Adipocyte (in vitro differentiated cells): ENCODE data around the gene SHANK2.

Source experiments
- DNase-seq: peaks from one replicate; pipeline ENCODE4 v3.0.0-alpha.2; 2015; ENCODE audit warnings: low read depth
- H3K27me3 ChIP-seq: replicated peaks from 2 replicates; pipeline ENCODE4 v1.7.0; 2013; ENCODE audit warnings: mild to moderate bottlenecking, low read length, moderate library complexity; ENCODE audit not compliant: control insufficient read depth, insufficient read depth
- H3K36me3 ChIP-seq: 2 replicates; pipeline ENCODE4 v1.7.0; 2013; ENCODE audit warnings: low read length, mild to moderate bottlenecking, moderate library complexity; ENCODE audit not compliant: control insufficient read depth, insufficient read depth, severe bottlenecking
- H3K4me1 ChIP-seq: 2 replicates; pipeline ENCODE4 v1.7.0; 2013; ENCODE audit warnings: mild to moderate bottlenecking, low read length, moderate library complexity; ENCODE audit not compliant: control insufficient read depth, insufficient read depth
- H3K4me3 ChIP-seq: 2 replicates; pipeline ENCODE4 v1.7.0; 2013; ENCODE audit warnings: mild to moderate bottlenecking, low read length, moderate library complexity
- H3K9ac ChIP-seq: 2 replicates; pipeline ENCODE4 v1.7.0; 2013; ENCODE audit warnings: mild to moderate bottlenecking, low read length, moderate library complexity
- H3K9me3 ChIP-seq: 2 replicates; pipeline ENCODE4 v1.7.0; 2013; ENCODE audit warnings: mild to moderate bottlenecking, low read length, moderate library complexity; ENCODE audit not compliant: control insufficient read depth

The SHANK2 gene

GRCh38 chr11:71252269-71252769, at the start of gene SHANK2:
TSS of gene SHANK2 (minus strand) at chr11:71252577. CDS start at chr11:71147326, 105,251 bp downstream.
- H3K36me3 ChIP-seq: no peaks in the 10 kb centered on the region
- peak within 1 kb of the TSS; percentile 85 for H3K4me3 ChIP-seq
- peak within 1 kb of the TSS; percentile 78 for H3K9ac ChIP-seq
- no peak for DNase-seq
- H3K4me1 ChIP-seq: peaks cover 30% of the 10 kb centered on the region
- H3K9me3 ChIP-seq: no peaks in the 10 kb centered on the region
- peaks cover 6% of the 10 kb centered on the region for H3K27me3 ChIP-seq

DNA sequence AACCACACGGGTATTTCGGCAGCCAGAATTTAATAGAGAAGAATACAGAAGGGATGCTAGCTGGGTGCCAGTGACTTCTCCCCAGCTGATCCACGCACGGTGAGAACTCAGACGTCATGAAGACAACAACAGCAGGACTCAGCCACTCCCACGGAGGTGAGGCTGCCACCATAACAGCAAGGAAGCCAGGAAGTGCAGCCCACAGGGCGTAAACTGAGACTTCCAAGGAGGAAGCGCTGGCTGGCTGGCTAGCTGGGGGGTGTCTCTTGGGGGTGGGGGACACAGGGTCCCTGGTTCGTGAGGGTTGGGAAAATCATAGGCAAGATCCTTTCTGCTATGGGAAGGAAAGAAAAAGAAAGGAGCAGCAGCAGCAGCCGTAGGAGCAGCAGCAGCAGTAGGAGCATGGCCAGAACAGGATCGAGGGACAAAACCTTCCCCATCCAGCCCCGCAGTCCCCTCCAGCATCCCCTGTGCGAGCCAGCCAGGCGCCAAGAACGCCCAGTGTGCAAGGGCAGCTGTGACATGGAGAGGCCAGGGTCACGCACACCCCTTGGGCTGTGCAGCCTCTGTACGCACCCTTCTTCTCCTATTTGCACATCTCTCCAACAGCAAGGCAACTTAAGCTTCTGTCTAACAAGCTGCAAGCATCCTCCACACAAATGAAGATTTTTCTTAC, 49.6 kb upstream of the SHANK2 start:
- no peaks in the 10 kb centered on the region for H3K9me3 ChIP-seq
- H3K4me3 ChIP-seq: no peak overlapping the region
- peaks cover 45% of the 10 kb centered on the region for H3K4me1 ChIP-seq
- H3K27me3 ChIP-seq: no peaks in the 10 kb centered on the region
- no peak for DNase-seq
- no peak overlapping the region for H3K9ac ChIP-seq
- no peaks in the 10 kb centered on the region for H3K36me3 ChIP-seq

DNA sequence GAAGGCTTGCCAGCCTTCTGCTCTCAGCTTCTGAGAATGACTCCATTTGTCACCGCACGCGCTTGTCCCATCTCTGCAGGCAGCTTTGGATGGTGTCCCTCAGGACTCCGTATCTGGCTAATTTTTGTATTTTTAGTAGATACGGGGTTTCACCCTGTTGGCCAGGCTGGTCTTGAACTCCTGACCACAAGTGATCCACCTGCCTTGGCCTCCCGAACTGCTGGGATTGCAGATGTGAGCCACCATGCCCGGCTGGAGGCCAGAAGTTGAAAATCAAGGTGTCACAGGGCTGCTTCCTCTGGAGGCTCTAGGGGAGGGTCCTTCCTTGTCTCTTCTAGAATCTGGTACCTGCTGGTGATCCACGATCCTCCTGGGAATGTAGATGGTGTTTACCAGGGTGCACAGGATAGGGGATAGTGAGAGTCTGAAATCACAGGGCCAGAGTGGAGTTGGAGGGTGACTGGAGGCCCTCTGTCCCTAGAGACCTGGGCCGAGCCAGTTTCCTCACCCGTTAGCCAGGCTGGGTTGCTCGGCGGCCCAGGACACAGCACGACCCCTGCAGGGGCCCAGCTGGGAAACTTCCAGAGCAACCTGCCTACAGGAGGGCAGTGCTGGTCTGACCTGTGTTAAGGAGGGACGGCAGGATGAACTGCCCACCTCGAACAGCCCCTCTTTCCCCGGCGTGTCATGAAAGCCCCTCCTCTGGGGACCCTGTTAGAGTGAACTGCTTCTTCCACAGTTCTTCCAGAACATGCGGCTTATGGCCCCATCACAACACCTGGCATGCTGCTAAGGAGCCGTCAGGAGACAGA, 48.9 kb upstream of the SHANK2 start:
- Histone ChIP-seq H3K4me3 (no peak overlapping the region), H3K27me3 (no peaks in the 10 kb centered on the region), H3K9me3 (no peaks in the 10 kb centered on the region), H3K9ac (no peak overlapping the region), H3K4me1 (peaks cover 44% of the 10 kb centered on the region), H3K36me3 (no peaks in the 10 kb centered on the region)
- no peak for DNase-seq

- Histone ChIP-seq H3K27me3 (no peaks in the 10 kb centered on the region), H3K4me3 (no peak overlapping the region), H3K9ac (no peak overlapping the region), H3K4me1 (peaks cover 39% of the 10 kb centered on the region), H3K36me3 (no peaks in the 10 kb centered on the region), H3K9me3 (no peaks in the 10 kb centered on the region)
- DNase-seq: peak; percentile 34
Observed at GRCh38 chr11:71300187-71300586, 47.8 kb upstream of the SHANK2 start.

DNA sequence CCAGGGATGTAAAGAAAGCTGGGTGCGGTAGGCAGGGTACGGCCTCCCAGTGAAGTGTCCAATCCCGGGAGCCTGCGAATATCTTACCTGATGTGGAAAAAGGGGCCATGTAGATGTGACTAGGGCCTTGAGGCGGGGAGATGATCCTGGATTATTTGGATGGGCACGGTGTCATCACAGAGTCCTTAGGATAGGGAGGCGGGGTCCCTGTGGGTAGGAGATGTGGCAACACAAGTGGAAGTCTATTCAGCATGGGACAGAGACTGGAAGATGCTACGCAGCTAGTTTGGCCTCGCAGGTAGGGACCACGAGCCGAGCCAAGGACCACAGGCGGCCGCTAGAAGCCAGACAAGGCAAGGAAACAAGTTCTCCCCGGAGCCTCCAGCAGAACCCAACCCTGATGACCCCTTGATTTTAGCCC, 46.4 kb upstream of the SHANK2 start:
- Histone ChIP-seq H3K9me3 (no peaks in the 10 kb centered on the region), H3K36me3 (no peaks in the 10 kb centered on the region), H3K27me3 (no peaks in the 10 kb centered on the region), H3K9ac (peak overlapping the region; percentile 62), H3K4me3 (peak overlapping the region; percentile 22), H3K4me1 (peaks cover 39% of the 10 kb centered on the region)
- no peak for DNase-seq

DNA sequence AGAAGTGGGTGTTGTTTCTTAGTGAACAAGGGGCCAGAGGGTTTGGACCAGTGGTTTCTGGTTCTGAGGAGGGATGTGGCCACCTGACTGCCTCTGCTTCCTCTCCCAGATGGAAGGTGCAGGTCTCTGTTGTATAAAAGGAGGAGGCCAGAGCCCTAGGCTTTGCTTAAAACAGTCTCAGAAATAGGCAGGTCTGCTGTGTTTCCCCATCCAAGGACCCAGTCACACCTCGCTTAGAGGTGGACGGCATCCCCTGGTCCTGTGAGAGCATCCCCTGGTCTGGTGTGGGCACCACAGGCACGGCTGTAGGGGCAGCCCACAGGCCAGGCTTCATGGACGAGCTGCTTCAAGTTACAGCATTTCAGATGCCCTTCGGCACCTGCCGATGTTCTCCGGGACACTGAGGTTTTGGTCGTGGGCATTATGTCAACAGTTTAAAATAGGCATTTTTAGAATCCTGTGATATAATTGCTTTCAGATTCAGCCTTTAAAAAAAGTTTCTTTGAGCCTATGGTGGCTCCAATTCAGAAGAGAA, 45.7 kb upstream of the SHANK2 start:
- Histone ChIP-seq H3K36me3 (no peaks in the 10 kb centered on the region), H3K9ac (no peak overlapping the region), H3K4me1 (peaks cover 39% of the 10 kb centered on the region), H3K9me3 (no peaks in the 10 kb centered on the region), H3K4me3 (no peak overlapping the region), H3K27me3 (no peaks in the 10 kb centered on the region)
- no peak for DNase-seq

GRCh38 chr11:71294846-71295600, 42.6 kb upstream of the SHANK2 start:
- Histone ChIP-seq H3K9me3 (peaks cover 17% of the 10 kb centered on the region), H3K9ac (no peak overlapping the region), H3K27me3 (no peaks in the 10 kb centered on the region), H3K4me3 (no peak overlapping the region), H3K36me3 (no peaks in the 10 kb centered on the region), H3K4me1 (peaks cover 16% of the 10 kb centered on the region)
- no peak for DNase-seq

DNA sequence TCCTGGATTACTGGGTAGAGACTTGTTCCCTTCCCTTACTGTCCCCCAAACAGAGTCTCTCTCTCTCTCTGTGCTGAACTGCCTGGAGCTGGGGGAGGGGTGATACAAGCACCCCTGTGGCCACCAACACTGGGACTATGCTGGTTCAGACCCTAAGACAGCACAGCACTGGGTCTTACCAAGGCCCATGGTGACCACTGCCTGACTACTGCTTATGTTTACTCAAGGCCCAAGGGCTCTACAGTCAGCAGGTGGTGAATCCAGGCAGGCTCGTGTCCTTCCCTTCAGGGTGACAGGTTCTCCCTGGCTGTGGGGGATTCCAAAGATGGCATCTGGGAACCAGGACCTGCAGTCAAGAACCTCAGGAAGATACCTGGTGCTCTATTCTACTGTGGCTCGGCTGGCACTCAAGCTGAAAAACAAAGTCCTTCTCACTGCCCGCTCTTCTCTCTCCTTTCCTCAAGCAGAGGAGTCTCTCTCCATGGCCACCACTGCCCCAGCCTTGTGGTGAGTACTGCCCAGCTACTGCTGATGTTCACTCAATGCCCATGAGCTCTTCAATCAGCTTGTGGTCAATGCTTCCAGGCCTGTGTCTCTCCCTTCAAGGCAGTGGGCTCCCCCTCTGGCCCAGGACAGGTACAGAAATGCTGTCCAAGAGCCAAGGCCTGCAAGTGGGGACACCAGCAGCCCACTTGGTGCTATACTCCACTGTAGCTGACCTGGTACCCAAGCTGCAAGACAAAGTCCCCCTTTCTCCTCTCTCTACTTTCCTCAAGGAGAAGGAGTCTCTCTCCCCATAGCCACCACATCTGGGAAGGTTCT, 41.8 kb upstream of the SHANK2 start:
- no peak overlapping the region for H3K4me3 ChIP-seq
- no peak for DNase-seq
- H3K9ac ChIP-seq: no peak overlapping the region
- H3K4me1 ChIP-seq: peaks cover 10% of the 10 kb centered on the region
- H3K27me3 ChIP-seq: no peaks in the 10 kb centered on the region
- peaks cover 23% of the 10 kb centered on the region for H3K9me3 ChIP-seq
- no peaks in the 10 kb centered on the region for H3K36me3 ChIP-seq

DNA sequence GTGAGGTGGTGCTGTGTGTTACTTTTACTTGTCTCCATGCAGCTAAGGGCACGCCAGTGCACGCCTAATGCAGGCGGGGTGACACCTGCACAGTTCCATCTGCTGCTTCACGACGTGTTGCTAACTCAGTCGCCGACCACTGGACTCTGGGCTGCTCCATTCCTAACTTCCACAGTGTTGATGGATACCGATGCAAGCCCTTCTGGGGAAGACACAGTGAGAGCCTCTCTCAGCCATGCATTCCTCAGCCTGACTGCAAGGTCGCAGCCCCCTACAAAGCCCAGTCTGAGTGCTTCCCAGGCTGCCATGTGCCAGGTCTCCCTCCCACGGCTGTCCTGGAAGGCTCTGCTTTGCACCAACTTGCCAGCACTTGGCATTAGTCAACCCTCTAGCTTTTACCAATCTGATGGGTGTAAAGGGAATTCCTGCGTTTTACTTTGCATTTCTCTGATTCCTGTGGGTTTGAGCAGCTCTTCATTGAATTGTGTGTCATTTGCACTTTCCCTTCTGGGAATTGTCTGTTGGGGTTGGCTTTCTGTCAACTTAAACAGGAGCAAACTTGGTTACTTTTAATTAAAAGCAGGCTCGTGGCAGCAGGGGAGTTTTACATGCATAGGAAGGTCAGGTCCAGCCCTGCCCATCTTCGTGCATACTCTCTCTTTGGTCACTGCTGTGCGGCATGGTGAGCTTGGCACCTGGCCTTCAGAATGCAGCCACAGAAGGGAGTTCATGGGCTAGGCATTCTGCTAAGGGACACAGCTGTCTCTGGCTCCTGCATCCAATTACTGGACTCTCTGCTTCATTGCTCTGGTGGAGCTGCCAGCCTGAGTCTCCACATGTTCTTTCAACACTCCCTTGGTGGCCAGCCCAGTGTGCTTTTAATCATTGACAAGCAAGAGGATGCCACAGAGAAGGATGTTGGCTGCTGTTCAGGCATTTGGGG, 34.6 kb upstream of the SHANK2 start:
- Histone ChIP-seq H3K36me3 (no peaks in the 10 kb centered on the region), H3K9me3 (peaks cover 28% of the 10 kb centered on the region), H3K4me1 (peaks cover 21% of the 10 kb centered on the region), H3K27me3 (peaks cover 15% of the 10 kb centered on the region), H3K4me3 (no peak overlapping the region), H3K9ac (no peak overlapping the region)
- peak; percentile 84 for DNase-seq

GRCh38 chr11:71285111-71285510, 32.7 kb upstream of the SHANK2 start:
- no peak overlapping the region for H3K4me3 ChIP-seq
- no peak overlapping the region for H3K9ac ChIP-seq
- peaks cover 12% of the 10 kb centered on the region for H3K9me3 ChIP-seq
- H3K27me3 ChIP-seq: peaks cover 15% of the 10 kb centered on the region
- H3K4me1 ChIP-seq: peaks cover 21% of the 10 kb centered on the region
- no peaks in the 10 kb centered on the region for H3K36me3 ChIP-seq
- no peak for DNase-seq
